ENCODE measurements around the gene SLC16A13.

SLC16A13 gene

DNA sequence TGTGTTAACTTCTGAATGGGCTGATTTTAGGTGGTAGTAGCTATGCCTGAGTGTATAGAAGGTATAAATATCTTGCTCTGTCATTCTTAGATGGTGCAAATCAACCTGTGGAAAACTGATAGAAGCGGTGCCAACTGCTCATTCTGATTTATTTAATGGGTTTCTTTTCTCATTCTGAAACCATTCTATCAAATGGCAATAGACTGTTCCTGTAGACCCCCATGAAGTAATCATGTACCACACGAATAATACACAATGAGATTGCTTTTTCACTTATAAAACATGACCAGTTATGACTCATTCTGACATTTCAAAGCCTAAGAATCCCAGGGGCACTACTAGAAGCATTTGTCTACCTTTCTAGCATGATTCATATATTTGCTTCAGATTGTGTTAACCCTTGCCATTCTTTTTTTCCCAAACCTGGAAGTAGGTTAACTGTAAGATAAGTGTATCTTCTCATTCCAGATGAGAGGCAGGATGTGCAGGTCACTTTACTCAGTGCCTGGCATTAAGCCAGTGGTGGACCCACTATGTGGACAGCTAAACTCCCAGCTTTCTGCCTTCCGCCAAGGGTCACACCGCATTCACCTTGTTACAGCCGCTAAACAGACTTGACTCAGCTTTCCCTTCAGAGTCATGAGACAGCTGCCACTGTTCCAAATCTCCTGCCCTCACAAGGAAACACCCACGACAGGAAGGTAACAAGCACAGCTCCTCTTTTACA is 24.5 kb downstream of the SLC16A13 start:
- Mint-ChIP-seq H3K4me3 (no peak overlapping the region), H3K9me3 (no peaks in the 10 kb centered on the region), H3K27ac (peak overlapping the region; percentile 14), H3K4me1 (peaks cover 9% of the 10 kb centered on the region), H3K27me3 (peaks cover 54% of the 10 kb centered on the region), H3K36me3 (no peaks in the 10 kb centered on the region)
- ATAC-seq = peak; percentile 16

DNA sequence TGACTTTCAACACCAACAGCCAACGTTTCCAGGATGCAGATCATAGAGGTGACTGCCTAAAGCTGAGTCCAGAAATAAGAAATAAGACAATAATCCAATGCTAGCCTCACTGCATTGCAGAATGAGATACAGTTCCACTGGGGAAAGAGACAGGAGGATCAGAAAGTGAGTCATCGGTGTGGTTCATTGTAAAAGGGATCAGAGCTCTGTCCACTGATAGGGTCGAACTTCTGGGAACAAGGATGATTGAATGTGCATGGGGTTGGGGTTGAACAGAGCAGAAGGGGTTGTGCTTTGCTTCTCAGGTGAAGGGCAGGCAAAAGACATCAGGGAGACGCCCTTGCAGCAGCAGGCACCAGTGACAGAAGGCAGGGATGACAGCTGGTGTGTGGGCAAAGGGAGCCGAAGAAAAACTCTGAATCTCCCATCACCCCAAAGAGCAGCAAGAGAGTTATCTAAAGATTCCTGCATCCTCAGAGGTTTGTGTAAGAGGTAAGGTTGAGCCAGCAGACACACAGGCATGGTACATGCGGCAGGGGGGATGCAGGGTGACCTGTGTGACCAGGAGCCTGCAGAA is 27.8 kb downstream of the SLC16A13 start:
- H3K27me3 Mint-ChIP-seq = peaks cover 62% of the 10 kb centered on the region
- no peak for ATAC-seq

DNA sequence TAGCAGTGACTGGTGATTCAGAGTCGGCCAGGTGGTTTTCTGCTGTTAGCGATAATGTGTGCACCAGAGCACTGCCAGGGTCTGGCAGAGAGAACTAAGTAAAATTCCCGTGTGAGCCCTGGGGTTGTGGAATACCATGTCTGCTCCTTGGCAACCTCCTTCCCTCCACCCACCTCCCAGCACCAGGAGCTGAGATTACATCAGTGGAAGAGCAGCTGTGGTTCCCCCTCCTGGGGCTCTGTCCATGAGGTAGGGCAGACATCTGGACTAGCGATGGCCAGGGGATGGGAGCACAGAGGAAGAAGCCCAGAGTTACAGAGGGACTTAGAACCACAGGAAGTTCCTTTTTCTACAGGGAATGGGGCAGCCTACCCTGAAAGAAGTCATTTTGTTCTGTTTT is 28.4 kb downstream of the SLC16A13 start:
- Mint-ChIP-seq H3K4me1 (peaks cover 9% of the 10 kb centered on the region), H3K4me3 (no peak overlapping the region), H3K27ac (no peak overlapping the region), H3K27me3 (peaks cover 60% of the 10 kb centered on the region), H3K9me3 (peaks cover 18% of the 10 kb centered on the region), H3K36me3 (peaks cover 15% of the 10 kb centered on the region)
- no peak for ATAC-seq

More for the DNA sequence above, 27.8 kb downstream of the SLC16A13 start:
- H3K4me3 Mint-ChIP-seq = no peak overlapping the region
- peaks cover 12% of the 10 kb centered on the region for H3K9me3 Mint-ChIP-seq
- H3K4me1 Mint-ChIP-seq = peaks cover 9% of the 10 kb centered on the region
- peaks cover 11% of the 10 kb centered on the region for H3K36me3 Mint-ChIP-seq
- H3K27ac Mint-ChIP-seq = no peak overlapping the region

DNA sequence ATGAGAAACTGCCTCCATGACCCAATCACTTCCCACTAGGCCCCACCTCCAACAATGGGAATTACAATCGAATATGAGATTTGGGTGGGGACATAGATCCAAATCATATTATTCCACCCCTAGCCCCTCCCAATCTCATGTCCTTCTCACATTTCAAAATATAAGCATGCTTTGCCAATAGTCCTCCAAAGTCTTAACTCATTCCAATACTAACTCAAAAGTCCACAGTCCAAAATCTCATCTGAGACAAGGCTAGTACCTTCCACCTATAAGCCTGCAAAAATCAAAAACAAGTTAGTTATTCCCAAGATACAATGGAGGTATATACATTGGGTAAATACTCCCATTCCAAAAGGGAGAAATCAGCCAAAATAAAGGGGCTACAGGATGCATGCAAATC is 31.4 kb downstream of the SLC16A13 start:
- H3K4me1 Mint-ChIP-seq = no peaks in the 10 kb centered on the region
- H3K36me3 Mint-ChIP-seq = peaks cover 15% of the 10 kb centered on the region
- H3K27ac Mint-ChIP-seq = no peak overlapping the region
- ATAC-seq = no peak
- H3K27me3 Mint-ChIP-seq = peaks cover 62% of the 10 kb centered on the region
- H3K4me3 Mint-ChIP-seq = no peak overlapping the region
- H3K9me3 Mint-ChIP-seq = peaks cover 20% of the 10 kb centered on the region

DNA sequence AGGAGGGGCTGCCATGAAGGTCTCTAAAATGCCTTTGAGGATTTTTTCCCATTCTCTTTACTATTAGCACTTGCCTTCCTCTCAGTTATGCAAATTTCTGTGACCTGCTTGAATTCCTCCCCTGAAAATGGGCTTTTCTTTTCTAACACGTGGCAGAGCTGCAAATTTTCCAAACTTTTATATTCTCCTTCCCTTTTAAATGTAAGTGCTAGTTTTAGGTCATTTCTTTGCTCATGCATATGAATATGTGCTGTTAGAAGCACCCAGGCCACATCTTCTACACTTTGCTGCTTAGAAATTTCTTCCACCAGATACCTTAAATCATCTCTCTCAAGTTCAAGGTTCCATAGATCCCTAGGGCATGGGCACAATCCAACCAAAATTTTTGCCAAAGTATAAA is 32.5 kb downstream of the SLC16A13 start:
- Mint-ChIP-seq H3K4me1 (no peaks in the 10 kb centered on the region), H3K27ac (no peak overlapping the region), H3K9me3 (peaks cover 20% of the 10 kb centered on the region), H3K27me3 (peaks cover 53% of the 10 kb centered on the region), H3K4me3 (no peak overlapping the region), H3K36me3 (peaks cover 15% of the 10 kb centered on the region)
- no peak for ATAC-seq

DNA sequence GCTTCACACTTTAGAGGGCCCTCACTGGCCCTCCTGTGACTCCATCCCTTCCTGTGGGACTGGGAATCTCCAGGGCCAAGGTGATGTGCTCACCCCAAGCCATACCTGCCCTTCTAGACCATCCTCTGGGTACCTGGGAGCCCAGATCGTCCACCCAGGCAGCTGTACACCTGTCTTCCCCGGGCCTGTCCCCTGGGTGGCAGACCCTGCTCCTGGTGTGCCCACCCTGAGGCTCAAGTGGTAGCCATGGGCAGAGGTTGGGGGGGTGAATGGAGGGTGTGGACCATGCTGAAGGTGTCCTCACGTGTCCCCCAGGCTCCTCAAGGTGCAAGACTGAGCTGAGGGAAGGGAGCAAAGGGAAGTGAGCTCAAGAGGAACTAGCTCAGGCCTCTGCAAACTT is 34.9 kb downstream of the SLC16A13 start:
- Mint-ChIP-seq H3K4me3 (no peak overlapping the region), H3K27ac (no peak overlapping the region), H3K36me3 (peaks cover 15% of the 10 kb centered on the region), H3K27me3 (peaks cover 31% of the 10 kb centered on the region), H3K4me1 (no peaks in the 10 kb centered on the region), H3K9me3 (peaks cover 20% of the 10 kb centered on the region)
- no peak for ATAC-seq

DNA sequence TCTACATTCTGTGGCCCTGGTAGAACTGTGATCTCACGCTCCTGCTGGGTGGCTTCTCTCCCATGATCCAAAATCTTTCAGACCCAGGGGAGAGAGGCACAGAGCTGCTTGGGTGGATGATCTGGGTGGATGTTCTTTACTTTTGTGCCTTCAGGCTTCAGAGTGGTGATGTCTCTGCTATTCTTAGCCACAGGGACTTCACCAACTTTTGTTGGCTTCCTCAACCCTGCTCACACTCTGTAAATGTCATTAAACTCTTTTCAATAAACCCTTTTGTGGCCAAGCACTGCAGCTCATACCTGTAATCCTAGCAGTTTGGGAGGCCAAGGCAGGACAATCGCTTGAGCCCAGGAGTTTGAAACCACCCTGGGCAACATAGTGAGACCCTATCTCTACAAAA is 36.6 kb downstream of the SLC16A13 start:
- Mint-ChIP-seq H3K27ac (no peak overlapping the region), H3K36me3 (peaks cover 11% of the 10 kb centered on the region), H3K4me1 (no peaks in the 10 kb centered on the region), H3K4me3 (no peak overlapping the region), H3K9me3 (peaks cover 16% of the 10 kb centered on the region), H3K27me3 (peaks cover 19% of the 10 kb centered on the region)
- ATAC-seq = peak; percentile 36

DNA sequence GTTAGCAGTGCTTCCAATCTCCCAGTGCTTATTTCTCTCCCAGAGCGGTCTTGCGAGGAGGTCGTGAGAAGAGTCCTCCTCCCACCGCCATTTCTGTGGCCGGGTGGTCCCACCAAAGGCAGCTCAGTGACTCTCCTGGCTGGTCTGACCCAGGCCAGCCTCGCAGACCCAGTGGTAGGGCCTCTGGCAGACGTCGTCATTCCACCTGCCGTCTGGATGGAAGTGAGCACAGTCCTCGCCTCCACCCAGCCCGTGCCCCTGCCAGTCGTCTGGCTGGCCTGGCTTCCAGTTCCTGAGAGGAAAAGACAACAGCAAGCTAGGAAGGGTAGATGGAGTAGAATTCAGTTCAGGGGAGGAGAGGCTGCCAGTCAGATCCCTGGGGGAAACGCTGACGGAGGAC is 39.1 kb downstream of the SLC16A13 start:
- Mint-ChIP-seq H3K36me3 (no peaks in the 10 kb centered on the region), H3K4me3 (no peak overlapping the region), H3K27me3 (peaks cover 17% of the 10 kb centered on the region), H3K4me1 (peaks cover 1% of the 10 kb centered on the region), H3K27ac (no peak overlapping the region), H3K9me3 (no peaks in the 10 kb centered on the region)
- no peak for ATAC-seq

DNA sequence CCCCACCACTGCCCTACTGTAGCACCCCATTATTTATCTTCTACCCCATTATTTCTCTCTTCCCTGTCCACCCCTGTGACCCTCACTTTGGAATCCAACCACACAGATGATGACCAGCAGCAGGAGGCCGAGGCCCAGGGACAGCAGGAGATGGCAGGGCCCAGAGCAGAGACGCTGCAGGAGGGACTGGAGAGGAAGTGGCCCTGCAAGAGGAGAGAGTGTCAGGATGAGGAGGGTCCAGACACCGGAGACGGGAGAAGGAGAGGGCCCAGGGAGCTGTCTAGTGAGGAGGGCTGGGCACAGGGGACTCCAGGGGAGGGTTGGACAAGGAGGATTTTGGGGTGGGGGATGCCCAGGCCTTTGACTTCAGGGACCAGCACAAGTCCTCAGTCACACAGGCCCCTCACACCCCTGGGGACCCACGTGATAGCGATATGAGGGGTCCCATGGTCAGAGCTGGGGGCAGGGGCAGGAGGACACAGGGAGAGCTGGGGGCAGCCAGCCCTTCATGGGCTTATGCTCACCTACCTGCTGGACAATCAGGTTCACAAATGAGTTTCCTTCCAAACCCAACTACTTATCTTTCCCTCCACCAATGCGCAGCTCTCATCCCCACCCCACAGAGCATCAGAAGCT is 42.2 kb downstream of the SLC16A13 start:
- peaks cover 12% of the 10 kb centered on the region for H3K4me1 Mint-ChIP-seq
- ATAC-seq = no peak
- no peaks in the 10 kb centered on the region for H3K9me3 Mint-ChIP-seq
- H3K27ac Mint-ChIP-seq = no peak overlapping the region
- no peak overlapping the region for H3K4me3 Mint-ChIP-seq
- H3K27me3 Mint-ChIP-seq = peaks cover 9% of the 10 kb centered on the region
- H3K36me3 Mint-ChIP-seq = no peaks in the 10 kb centered on the region

DNA sequence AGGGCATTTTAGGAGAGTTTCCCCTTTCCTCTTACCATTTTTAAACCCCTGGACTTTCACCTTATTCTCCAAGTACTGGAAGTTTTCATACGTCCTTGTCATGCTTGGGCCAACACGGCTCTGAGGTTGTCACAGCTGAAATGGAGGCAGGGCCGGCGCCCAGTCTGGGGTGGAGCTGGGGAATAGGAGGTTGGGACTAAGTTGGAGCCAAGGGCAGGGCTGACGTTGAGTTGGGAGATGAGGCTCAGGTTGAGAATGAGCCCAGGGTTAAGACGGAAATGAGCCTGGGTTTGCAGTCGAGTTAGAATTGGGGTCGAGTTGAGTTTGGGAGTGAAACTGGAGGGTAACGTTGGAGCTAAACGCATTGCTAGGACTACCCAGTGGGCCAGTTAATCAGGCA is 42.9 kb downstream of the SLC16A13 start:
- H3K4me3 Mint-ChIP-seq = no peak overlapping the region

DNA sequence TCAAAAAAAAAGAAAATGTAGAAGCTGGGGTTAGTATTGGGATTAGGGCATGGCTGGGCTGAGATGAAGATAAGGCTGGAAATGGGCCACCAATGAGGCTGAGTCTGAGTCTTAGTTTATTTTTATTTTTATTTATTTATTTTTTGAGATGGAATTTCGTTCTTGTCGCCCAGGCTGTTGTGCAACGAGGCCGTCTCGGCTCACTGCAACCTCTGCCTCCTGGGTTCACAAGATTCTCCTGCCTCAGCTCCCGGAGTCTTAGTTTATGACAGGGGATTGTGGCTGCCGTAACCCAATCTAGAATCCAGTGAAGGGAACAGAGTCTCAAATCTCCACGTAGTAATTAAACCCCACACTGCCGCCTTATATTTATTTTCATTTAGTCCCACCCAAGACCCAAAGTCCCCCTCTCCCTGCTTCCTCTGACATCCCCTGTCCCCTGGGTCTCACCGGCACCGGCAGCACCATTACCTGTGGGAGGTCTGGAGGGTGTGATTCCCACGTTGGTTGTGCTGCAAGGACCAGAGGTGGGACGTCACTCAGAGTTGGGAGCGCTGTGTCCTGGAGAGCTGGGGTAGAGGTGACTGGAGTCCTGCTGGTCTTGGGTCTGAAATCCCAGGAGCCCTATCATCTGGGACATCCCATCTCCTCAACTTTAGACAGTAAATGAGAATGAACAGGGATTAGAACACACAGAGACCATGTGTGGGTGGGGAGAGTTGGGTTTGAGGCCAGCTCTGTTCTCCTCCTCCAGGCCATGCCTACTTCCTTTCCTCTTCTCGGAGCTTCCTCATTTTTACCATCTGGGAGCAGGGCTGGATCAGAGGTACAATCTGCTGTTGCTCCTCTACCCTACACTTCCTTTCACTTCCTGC is 44.0 kb downstream of the SLC16A13 start, which contains the start of gene CLEC10A:
CLEC10A (minus strand) TSS at position 671 of the 875 bp plus-strand sequence. CDS start 1,439 bp downstream, outside the sequence.
- Mint-ChIP-seq H3K9me3 (no peaks in the 10 kb centered on the region), H3K27ac (no peak within 1 kb of the TSS), H3K36me3 (no peaks in the 10 kb centered on the region), H3K4me1 (peaks cover 17% of the 10 kb centered on the region), H3K4me3 (no peak within 1 kb of the TSS), H3K27me3 (peaks cover 17% of the 10 kb centered on the region)
- ATAC-seq = no peak

More for the DNA sequence above, 42.9 kb downstream of the SLC16A13 start:
- Mint-ChIP-seq H3K27ac (no peak overlapping the region), H3K36me3 (no peaks in the 10 kb centered on the region), H3K27me3 (peaks cover 9% of the 10 kb centered on the region), H3K4me1 (peaks cover 12% of the 10 kb centered on the region), H3K9me3 (no peaks in the 10 kb centered on the region)
- no peak for ATAC-seq

DNA sequence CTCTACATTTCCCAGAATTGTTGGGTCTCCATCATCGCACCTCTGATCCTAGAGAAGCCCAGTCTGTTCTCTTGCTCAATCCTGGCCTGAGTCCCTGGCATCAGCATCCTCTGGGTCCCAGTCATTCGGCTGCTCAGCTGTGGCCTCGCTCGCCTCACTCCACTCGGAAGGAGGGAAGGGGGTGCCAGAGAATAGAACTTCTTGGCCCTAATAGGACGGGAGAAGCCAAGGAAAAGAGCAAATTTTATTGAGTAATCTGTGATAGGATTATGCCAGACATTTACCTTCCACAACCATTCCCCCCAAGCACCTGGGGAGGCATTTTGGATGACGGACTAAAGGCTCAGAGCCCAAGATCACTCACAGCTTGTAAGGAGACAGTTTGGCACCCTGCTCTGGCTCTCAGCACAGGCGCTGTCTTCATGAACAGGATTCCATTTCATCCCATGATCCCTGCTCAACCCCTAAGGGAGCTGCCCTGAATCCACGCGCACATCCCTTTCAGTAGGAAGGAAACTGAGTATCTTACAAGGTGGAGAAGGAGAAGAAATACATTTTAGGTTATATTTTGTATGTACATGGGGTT is 44.7 kb downstream of the SLC16A13 start:
- Mint-ChIP-seq H3K4me1 (peaks cover 17% of the 10 kb centered on the region), H3K27me3 (peaks cover 18% of the 10 kb centered on the region), H3K4me3 (no peak overlapping the region), H3K27ac (no peak overlapping the region), H3K9me3 (no peaks in the 10 kb centered on the region), H3K36me3 (no peaks in the 10 kb centered on the region)
- no peak for ATAC-seq

DNA sequence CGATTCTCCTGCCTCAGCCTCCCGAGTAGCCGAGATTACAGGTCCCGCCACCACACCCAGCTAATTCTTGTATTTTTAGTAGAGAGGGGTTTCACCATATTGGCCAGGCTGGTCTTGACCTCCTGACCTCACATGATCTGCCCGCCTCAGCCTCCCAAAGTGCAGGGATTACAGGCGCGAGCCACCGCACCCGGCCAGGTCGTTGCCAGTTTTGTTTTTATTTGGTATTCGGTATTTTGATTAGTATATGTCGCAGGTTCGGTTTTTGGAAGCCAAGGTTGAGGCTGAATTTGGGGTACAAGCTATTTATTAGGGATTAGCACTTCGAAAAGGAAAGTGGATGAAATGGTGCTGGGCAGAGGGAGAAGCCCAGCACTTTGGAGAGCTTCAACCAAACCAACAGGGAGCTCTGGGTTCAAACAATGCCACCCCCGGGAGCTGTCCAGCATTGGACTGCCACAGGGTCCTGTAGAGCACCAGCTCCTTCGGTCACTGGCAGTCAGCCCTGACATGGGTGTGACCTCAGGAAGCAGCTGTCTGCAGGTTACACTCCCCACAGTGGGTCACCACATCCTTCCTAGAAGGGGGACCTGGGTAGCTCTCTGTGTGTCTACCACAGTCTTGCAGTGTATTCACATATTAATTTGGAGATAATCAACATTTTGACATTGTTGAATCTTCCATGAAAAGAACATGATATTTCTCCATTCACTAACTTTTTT is 45.7 kb downstream of the SLC16A13 start:
- Mint-ChIP-seq H3K4me3 (no peak overlapping the region), H3K9me3 (no peaks in the 10 kb centered on the region), H3K36me3 (no peaks in the 10 kb centered on the region), H3K27me3 (peaks cover 28% of the 10 kb centered on the region), H3K4me1 (peaks cover 17% of the 10 kb centered on the region), H3K27ac (no peak overlapping the region)
- peak; percentile 74 for ATAC-seq

DNA sequence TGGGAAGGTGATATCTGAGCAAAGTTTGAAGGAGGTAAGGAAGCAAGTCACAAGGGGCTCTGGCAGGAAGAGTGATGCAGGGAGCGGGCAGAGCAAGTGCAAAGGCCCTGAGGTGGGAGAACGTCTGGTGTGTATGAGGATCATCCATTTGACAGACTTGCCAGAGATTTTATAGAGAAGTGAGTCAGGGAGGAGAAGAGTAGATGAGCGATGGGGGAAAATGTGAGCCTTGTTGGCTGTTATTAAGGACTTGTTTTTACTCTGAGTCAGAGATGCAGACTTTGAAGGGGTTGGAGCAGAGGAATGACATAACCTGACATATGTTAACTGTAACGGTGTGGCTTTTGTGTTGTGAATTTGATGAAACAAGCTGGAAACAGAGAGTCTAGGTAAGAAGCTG is 47.8 kb downstream of the SLC16A13 start:
- Mint-ChIP-seq H3K36me3 (no peaks in the 10 kb centered on the region), H3K27ac (no peak overlapping the region), H3K9me3 (no peaks in the 10 kb centered on the region), H3K4me3 (no peak overlapping the region), H3K4me1 (peaks cover 17% of the 10 kb centered on the region), H3K27me3 (peaks cover 33% of the 10 kb centered on the region)
- ATAC-seq = no peak
